ENCODE results near the gene OTUB1.

- TF ChIP-seq CTCF (IDR thresholded peaks at IDR 0.05) (no peak), EZH2 (IDR thresholded peaks at IDR 0.05) (no peak)
Measured at GRCh38 chr11:63993993-63994392, 7.8 kb downstream of the OTUB1 start.
